PC-3 (cell line): ENCODE measurements around the gene NLRP12. TPM values are rescaled to one million over a fixed set of nuclear protein-coding genes. Genes with fewer than 3 reads are reported as not detected.
A peak's percentile ranks its signal among the peaks of the same experiment; 100 is the strongest.
"Not testable (repeated sequence)": the region's sequence is repeated elsewhere in the genome, so short reads cannot be mapped to it uniquely, and the experiment has no call there.

Experiments
- ATAC-seq: fragments of 200-7000 bp; cut with Tn5 transposase; 2 replicates; pipeline ENCODE4 v1.9.1; 2020; ENCODE audit warnings: mild to moderate bottlenecking, moderate library complexity
- BruUV-seq: library from RNA; stranded (reverse); fragments of 400-500 nt; replicated peaks from 2 replicates; lab custom pipeline; 2021; lab: Mats Ljungman, UMichigan
- CTCF ChIA-PET: fragments of 300-600 bp; sonication (Branson Sonifier 250); formaldehyde crosslinking; loops from one replicate; lab custom pipeline; 2022; ENCODE audit warnings: antibody characterized with exemption; lab: Charles Lee
- POLR2A ChIA-PET: fragments of 300-600 bp; sonication (Branson Sonifier 250); formaldehyde crosslinking; loops from one replicate; lab custom pipeline; 2022; ENCODE audit warnings: antibody characterized with exemption; ENCODE audit not compliant: unreplicated experiment; lab: Charles Lee
- DNase-seq: peaks from one replicate; pipeline ENCODE4 v3.0.0-alpha.2; 2015
- H2AFZ ChIP-seq: fragments of 300-600 bp; sonication (generic); 2 replicates; pipeline ENCODE4 v1.6.0; 2016; ENCODE audit warnings: antibody characterized with exemption, low read length
- H3F3A ChIP-seq: fragments of 300-600 bp; sonication (generic); one replicate; pipeline ENCODE4 v1.6.0; 2017; ENCODE audit warnings: antibody characterized with exemption, low read length, control low read depth, mild to moderate bottlenecking; ENCODE audit not compliant: unreplicated experiment
- H3K27ac ChIP-seq: fragments of 300-600 bp; sonication (generic); 2 replicates; pipeline ENCODE4 v1.5.1; 2016; ENCODE audit warnings: mild to moderate bottlenecking, low read length
- H3K27me3 ChIP-seq: fragments of 300-600 bp; sonication (generic); 2 replicates; pipeline ENCODE4 v1.6.1; 2016; ENCODE audit warnings: low read length, mixed read lengths
- H3K36me3 ChIP-seq: fragments of 300-600 bp; sonication (generic); 2 replicates; pipeline ENCODE4 v1.6.1; 2016; ENCODE audit warnings: low read depth, mixed run types, low read length, mixed read lengths
- H3K4me1 ChIP-seq: fragments of 300-600 bp; sonication (generic); 2 replicates; pipeline ENCODE4 v1.5.1; 2016; ENCODE audit warnings: low read length; ENCODE audit not compliant: insufficient read depth
- H3K4me2 ChIP-seq: fragments of 300-600 bp; sonication (generic); 2 replicates; pipeline ENCODE4 v1.6.0; 2016; ENCODE audit warnings: low read length
- H3K4me3 ChIP-seq: fragments of 300-600 bp; sonication (generic); 2 replicates; pipeline ENCODE4 v1.5.1; 2016; ENCODE audit warnings: mild to moderate bottlenecking, low read length, mixed read lengths
- H3K79me2 ChIP-seq: fragments of 300-600 bp; sonication (generic); 2 replicates; pipeline ENCODE4 v1.6.1; 2017; ENCODE audit warnings: low read length, mixed read lengths
- H3K9ac ChIP-seq: fragments of 300-600 bp; sonication (generic); 2 replicates; pipeline ENCODE4 v1.6.0; 2016; ENCODE audit warnings: mild to moderate bottlenecking, low read length
- H3K9me2 ChIP-seq: fragments of 300-600 bp; sonication (generic); replicated peaks from 2 replicates; pipeline ENCODE4 v1.6.1; 2016; ENCODE audit warnings: mixed run types, low read length, mixed read lengths
- H3K9me3 ChIP-seq: fragments of 300-600 bp; sonication (generic); 2 replicates; pipeline ENCODE4 v1.6.1; 2016; ENCODE audit warnings: low read length, mixed read lengths
- H4K20me1 ChIP-seq: fragments of 300-600 bp; sonication (generic); 2 replicates; pipeline ENCODE4 v1.6.1; 2016; ENCODE audit warnings: low read length, mixed read lengths
- EZH2 ChIP-seq: fragments of 300-600 bp; sonication (generic); IDR thresholded peaks from one replicate; pipeline ENCODE4 v1.6.1; 2017; ENCODE audit warnings: antibody characterized with exemption, mild to moderate bottlenecking, low read length; ENCODE audit not compliant: unreplicated experiment
- EZH2phosphoT487 ChIP-seq: fragments of 300-600 bp; sonication (generic); IDR thresholded peaks from 2 replicates; pipeline ENCODE4 v1.6.1; 2018; ENCODE audit warnings: mild to moderate bottlenecking, antibody characterized with exemption, low read length, borderline replicate concordance
- intact Hi-C: fragments of 100-400 bp; cut with micrococcal nuclease; formaldehyde crosslinking; loops from 2 replicates; pipeline ENCODE4 v1.9.0; 2023
- total RNA-seq: library from RNA; depleted of rRNA; stranded (reverse); fragments of >200 nt; gene quantifications from 2 replicates; pipeline ENCODE4 v1.2.3, GENCODE V29; 2014
- TF ChIP-seq, protein P1 (sequence below): fragments of 300-600 bp; sonication (generic); conservative IDR thresholded peaks from 2 replicates; pipeline ENCODE4 v1.5.1; 2017; ENCODE audit warnings: antibody characterized with exemption, low read depth, mild to moderate bottlenecking, low read length

The NLRP12 gene
- total RNA-seq, 1 experiment from 2014 or later: not detected

- Histone ChIP-seq H3K9me3 (no peaks in the 10 kb centered on the region), H3K4me3 (no peak overlapping the region), H3K4me1 (0 out of 2 replicates have a peak, but pooled peaks cover 6% of the 10 kb centered on the region), H3K9me2 (no peaks in the 10 kb centered on the region), H3K79me2 (no peaks in the 10 kb centered on the region), H3K4me2 (peak overlapping the region; percentile 26), H3K27ac (no peak overlapping the region), H3K27me3 (no peaks in the 10 kb centered on the region), H3K9ac (no peak overlapping the region), H4K20me1 (no peaks in the 10 kb centered on the region), H3F3A (no peaks in the 10 kb centered on the region), H3K36me3 (no peaks in the 10 kb centered on the region), H2AFZ (peak overlapping the region; percentile 29)
- ATAC-seq: peak; percentile 58
- no TSS peak for BruUV-seq
- POLR2A ChIA-PET: interaction anchor here (0.6 to 0.7 kb wide), 2 partner anchors 20 to 317 kb away, joined by 4 read pairs; no protein-coding TSS in a partner anchor
- CTCF ChIA-PET: interaction anchor here (0.6 to 1.4 kb wide), 2 partner anchors 174 to 181 kb away, joined by 4 to 6 read pairs; no protein-coding TSS in a partner anchor
- TF ChIP-seq EZH2: no peak
- TF ChIP-seq, protein P1, sequence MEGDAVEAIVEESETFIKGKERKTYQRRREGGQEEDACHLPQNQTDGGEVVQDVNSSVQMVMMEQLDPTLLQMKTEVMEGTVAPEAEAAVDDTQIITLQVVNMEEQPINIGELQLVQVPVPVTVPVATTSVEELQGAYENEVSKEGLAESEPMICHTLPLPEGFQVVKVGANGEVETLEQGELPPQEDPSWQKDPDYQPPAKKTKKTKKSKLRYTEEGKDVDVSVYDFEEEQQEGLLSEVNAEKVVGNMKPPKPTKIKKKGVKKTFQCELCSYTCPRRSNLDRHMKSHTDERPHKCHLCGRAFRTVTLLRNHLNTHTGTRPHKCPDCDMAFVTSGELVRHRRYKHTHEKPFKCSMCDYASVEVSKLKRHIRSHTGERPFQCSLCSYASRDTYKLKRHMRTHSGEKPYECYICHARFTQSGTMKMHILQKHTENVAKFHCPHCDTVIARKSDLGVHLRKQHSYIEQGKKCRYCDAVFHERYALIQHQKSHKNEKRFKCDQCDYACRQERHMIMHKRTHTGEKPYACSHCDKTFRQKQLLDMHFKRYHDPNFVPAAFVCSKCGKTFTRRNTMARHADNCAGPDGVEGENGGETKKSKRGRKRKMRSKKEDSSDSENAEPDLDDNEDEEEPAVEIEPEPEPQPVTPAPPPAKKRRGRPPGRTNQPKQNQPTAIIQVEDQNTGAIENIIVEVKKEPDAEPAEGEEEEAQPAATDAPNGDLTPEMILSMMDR: no peak
- no peak for TF ChIP-seq EZH2phosphoT487
- intact Hi-C loops: loop anchor here (10.0 kb wide), 1 partner anchor 246 kb away; no protein-coding TSS in a partner anchor
- DNase-seq: peak; percentile 49
Observed at GRCh38 chr19:53849237-53849676, 25.1 kb upstream of the NLRP12 start.

DNA sequence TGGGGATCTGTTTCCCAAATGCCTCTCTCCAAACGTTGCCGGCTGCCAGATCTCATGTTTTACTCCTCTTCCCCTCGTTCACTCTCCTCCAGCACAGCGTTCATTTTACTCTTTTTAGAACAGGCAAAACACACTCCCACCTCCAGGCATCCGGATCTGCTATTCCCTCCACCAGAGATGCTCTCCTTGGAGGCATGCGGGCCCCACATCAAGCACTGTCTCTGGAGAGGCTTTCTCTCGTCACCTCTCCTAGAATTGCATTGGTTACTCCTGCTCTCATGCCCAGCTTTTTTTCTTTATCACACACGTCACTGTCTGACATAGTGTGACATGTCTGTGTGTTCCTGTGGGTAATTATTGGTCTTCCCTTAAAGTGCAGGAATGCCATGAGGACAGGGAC is 23.4 kb upstream of the NLRP12 start:
- H3K27me3 ChIP-seq: no peaks in the 10 kb centered on the region
- no peak overlapping the region for H3K4me2 ChIP-seq
- H3K27ac ChIP-seq: no peak overlapping the region
- H3K79me2 ChIP-seq: no peaks in the 10 kb centered on the region
- no TSS peak for BruUV-seq
- ATAC-seq: no peak
- no peaks in the 10 kb centered on the region for H3F3A ChIP-seq
- TF ChIP-seq, protein P1: no peak
- TF ChIP-seq EZH2: no peak
- no peak for DNase-seq
- POLR2A ChIA-PET: no interaction called here
- no peak overlapping the region for H3K9ac ChIP-seq
- peaks cover 12% of the 10 kb centered on the region for H3K4me1 ChIP-seq
- no peaks in the 10 kb centered on the region for H4K20me1 ChIP-seq
- no peaks in the 10 kb centered on the region for H3K9me3 ChIP-seq
- no peaks in the 10 kb centered on the region for H3K36me3 ChIP-seq
- H3K9me2 ChIP-seq: no peaks in the 10 kb centered on the region
- intact Hi-C loops: loop anchor here (10.0 kb wide), 1 partner anchor 247 kb away; no protein-coding TSS in a partner anchor
- H3K4me3 ChIP-seq: no peak overlapping the region
- CTCF ChIA-PET: no interaction called here
- no peak overlapping the region for H2AFZ ChIP-seq

GRCh38 chr19:53844849-53845246 is 20.7 kb upstream of the NLRP12 start:
- H3K4me2 ChIP-seq: no peak overlapping the region
- ChIA-PET CTCF (no interaction called here), POLR2A (no interaction called here)
- H3K9ac ChIP-seq: no peak overlapping the region
- H3K79me2 ChIP-seq: no peaks in the 10 kb centered on the region
- no peaks in the 10 kb centered on the region for H3K9me2 ChIP-seq
- intact Hi-C loops: loop anchor here (10.0 kb wide), 1 partner anchor 250 kb away; no protein-coding TSS in a partner anchor
- peaks cover 30% of the 10 kb centered on the region for H3K4me1 ChIP-seq
- no peak overlapping the region for H3K4me3 ChIP-seq
- ATAC-seq: no peak
- H2AFZ ChIP-seq: no peak overlapping the region
- no peaks in the 10 kb centered on the region for H3K36me3 ChIP-seq
- no peaks in the 10 kb centered on the region for H3K9me3 ChIP-seq
- no TSS peak for BruUV-seq
- H3K27ac ChIP-seq: no peak overlapping the region
- TF ChIP-seq EZH2phosphoT487: no peak
- TF ChIP-seq, protein P1: no peak
- no peak for TF ChIP-seq EZH2
- H4K20me1 ChIP-seq: no peaks in the 10 kb centered on the region
- H3K27me3 ChIP-seq: no peaks in the 10 kb centered on the region
- DNase-seq: no peak
- H3F3A ChIP-seq: no peaks in the 10 kb centered on the region

DNA sequence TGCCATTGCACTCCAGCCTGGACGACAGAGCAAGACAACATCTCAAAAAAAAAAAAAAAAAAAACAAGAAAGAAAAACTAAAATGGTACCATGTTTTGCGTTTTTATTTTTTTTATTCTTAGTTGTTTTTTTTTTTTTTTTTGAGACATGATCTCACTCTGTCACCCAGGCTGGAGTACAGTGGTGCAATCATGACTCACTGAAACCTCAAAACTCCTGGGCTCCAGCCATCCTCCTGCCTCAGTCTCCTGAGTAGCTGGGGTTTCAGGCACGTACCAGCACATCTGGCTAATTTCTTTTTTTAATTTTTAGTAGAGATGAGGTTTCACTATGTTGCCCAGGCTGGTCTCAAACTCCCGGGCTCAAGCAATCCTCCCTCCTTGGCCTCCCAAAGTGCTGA is 16.8 kb upstream of the NLRP12 start:
- H3K9ac ChIP-seq, BruUV-seq, H3K79me2 ChIP-seq, H4K20me1 ChIP-seq, H2AFZ ChIP-seq, H3K36me3 ChIP-seq, H3K9me3 ChIP-seq, H3K4me3 ChIP-seq, H3K27me3 ChIP-seq, H3F3A ChIP-seq, POLR2A ChIA-PET, H3K9me2 ChIP-seq: not testable (repeated sequence)
- intact Hi-C loops: loop anchor here (2.0 to 10.0 kb wide), 2 partner anchors 32 to 254 kb away; no protein-coding TSS in a partner anchor
- DNase-seq: peak; percentile 82
- Histone ChIP-seq H3K27ac (peak overlapping the region; percentile 48), H3K4me1 (peaks cover 24% of the 10 kb centered on the region), H3K4me2 (peak overlapping the region; percentile 33)
- ATAC-seq: peak; percentile 44; the same call in 1 of the 2 replicates
- CTCF ChIA-PET: interaction anchor here (0.5 to 1.2 kb wide), 5 partner anchors 38 to 189 kb away, joined by 3 to 16 read pairs (median 3); no protein-coding TSS in a partner anchor
